Upper lobe of left lung (tissue), 4 donors: ENCODE data around the gene CRTC3.
"Not testable (repeated sequence)": the region's sequence is repeated elsewhere in the genome, so short reads cannot be mapped to it uniquely, and the experiment has no call there.

Experiments used
- CTCF ChIP-seq, 6 experiments: fragments of 450-650 bp in 4 of 6; fragments of 200-600 bp in 2 of 6; sonication (generic) in 2 of 6; IDR thresholded peaks; one replicate each; pipeline ENCODE4 v1.5.1; 2016 to 2019; ENCODE audit warnings: antibody characterized with exemption in 6 of 6
- EP300 ChIP-seq, 4 donors: sonication (generic); formaldehyde crosslinking; IDR thresholded peaks; one replicate each; pipeline ENCODE4 v1.5.1; 2017; ENCODE audit warnings: antibody characterized with exemption in 4 of 4, control low read depth in 2 of 4
- POLR2A ChIP-seq, 4 donors: fragments of 450-650 bp; IDR thresholded peaks; one replicate each; pipeline ENCODE4 v1.5.1; 2016 to 2017; ENCODE audit warnings: antibody characterized with exemption in 4 of 4, mild to moderate bottlenecking in 2 of 4
- POLR2AphosphoS5 ChIP-seq, 2 donors: sonication (generic); formaldehyde crosslinking; IDR thresholded peaks; one replicate each; pipeline ENCODE4 v1.5.1; 2017; ENCODE audit warnings: antibody characterized with exemption in 2 of 2

GRCh38 chr15:90636993-90637392 is 107.3 kb downstream of the CRTC3 start:
- TF ChIP-seq EP300, CTCF, POLR2AphosphoS5, POLR2A (IDR thresholded peaks at IDR 0.05): not testable (repeated sequence)
